ENCODE data around the gene MKRN2OS. TPM values are rescaled to one million over a fixed set of nuclear protein-coding genes. Genes with fewer than 3 reads are reported as not detected.

MKRN2OS gene
- total and polyA plus RNA-seq, 2 experiments from 2014 or later: 0.31 TPM; not detected in 1

DNA sequence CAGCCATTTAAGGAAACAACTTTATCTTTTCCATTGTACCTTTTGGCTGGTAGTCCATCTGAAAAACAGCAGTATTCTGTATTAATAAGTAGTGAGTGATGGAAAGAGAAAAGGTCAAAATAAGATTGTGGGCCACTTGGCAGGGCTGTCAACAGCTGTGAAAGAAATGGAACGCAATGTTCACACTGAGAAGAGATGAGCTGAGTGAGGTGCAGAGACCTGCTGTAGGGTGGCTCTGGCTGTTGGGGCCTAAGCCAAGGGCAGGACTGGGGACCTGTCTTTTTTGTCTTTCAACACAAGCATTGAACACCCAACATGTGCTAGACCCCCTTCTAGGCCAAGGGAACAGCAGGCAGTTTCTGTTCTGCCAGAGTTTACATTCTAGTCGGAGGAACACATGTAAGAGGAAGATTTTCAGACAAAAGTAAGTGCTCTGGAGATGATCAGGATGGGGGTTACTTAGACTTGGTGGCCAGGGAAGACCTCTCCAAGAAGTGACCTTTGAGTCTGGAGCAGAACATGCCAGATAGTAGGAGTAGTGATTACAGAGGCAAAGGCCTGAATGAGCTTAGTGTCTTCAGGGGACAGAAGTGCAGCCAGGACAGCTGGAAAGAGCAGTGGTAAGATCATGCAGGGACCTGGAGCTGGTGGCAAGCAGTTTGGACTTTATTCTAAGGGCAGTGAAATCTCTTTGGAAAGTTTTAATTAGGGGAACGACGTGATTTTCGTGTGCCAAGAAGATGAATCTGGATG, 31.4 kb downstream of the MKRN2OS start:
- Histone ChIP-seq H3K9me3 (ENCODE audit: low read depth) (no peaks in the 10 kb centered on the region), H3K27me3 (no peaks in the 10 kb centered on the region), H3K4me1 (ENCODE audit: low read depth) (peaks cover 26% of the 10 kb centered on the region), H3K36me3 (no peaks in the 10 kb centered on the region), H3K4me3 (no peak overlapping the region), H3K27ac (peak overlapping the region; percentile 71)
- DNase-seq (ENCODE audit: low read depth in 1 of 2, low spot score in 1 of 2): no peak
- TF ChIP-seq, protein P1, sequence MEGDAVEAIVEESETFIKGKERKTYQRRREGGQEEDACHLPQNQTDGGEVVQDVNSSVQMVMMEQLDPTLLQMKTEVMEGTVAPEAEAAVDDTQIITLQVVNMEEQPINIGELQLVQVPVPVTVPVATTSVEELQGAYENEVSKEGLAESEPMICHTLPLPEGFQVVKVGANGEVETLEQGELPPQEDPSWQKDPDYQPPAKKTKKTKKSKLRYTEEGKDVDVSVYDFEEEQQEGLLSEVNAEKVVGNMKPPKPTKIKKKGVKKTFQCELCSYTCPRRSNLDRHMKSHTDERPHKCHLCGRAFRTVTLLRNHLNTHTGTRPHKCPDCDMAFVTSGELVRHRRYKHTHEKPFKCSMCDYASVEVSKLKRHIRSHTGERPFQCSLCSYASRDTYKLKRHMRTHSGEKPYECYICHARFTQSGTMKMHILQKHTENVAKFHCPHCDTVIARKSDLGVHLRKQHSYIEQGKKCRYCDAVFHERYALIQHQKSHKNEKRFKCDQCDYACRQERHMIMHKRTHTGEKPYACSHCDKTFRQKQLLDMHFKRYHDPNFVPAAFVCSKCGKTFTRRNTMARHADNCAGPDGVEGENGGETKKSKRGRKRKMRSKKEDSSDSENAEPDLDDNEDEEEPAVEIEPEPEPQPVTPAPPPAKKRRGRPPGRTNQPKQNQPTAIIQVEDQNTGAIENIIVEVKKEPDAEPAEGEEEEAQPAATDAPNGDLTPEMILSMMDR (IDR thresholded peaks at IDR 0.05; ENCODE audit: low read depth, low read length): no peak

DNA sequence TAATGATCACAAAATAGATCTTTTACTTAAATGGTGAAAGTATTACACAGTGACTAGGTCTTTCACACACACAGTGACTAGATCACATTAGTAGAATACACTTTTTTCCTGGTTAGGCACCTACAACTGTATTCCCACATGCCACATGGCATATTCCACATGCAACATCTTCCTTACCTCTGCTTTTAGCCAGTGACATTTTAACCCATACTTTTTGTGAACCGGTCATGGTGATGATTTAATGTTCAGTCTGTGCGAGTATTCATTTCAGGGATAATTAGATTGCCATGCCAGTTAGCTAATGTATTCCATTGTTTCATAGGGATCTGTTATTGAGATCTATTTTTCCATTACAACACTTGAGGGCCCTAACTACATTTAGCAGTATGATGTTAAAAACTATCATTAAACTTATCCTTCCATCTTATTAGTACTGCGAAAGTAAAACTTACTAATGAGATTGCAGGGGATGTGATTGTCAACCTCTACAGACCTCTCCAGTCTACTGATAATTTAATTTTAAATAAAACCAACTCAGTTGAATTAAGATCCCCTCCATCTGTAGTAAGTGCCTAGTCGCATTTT, 32.7 kb downstream of the MKRN2OS start:
- H3K4me1 ChIP-seq (ENCODE audit: low read depth): peaks cover 15% of the 10 kb centered on the region
- TF ChIP-seq, protein P1 (IDR thresholded peaks at IDR 0.05; ENCODE audit: low read depth, low read length): no peak
- H3K27ac ChIP-seq: no peak overlapping the region
- no peaks in the 10 kb centered on the region for H3K36me3 ChIP-seq
- no peak for DNase-seq (ENCODE audit: low read depth in 1 of 2, low spot score in 1 of 2)
- no peak overlapping the region for H3K4me3 ChIP-seq
- H3K9me3 ChIP-seq (ENCODE audit: low read depth): no peaks in the 10 kb centered on the region
- H3K27me3 ChIP-seq: no peaks in the 10 kb centered on the region

DNA sequence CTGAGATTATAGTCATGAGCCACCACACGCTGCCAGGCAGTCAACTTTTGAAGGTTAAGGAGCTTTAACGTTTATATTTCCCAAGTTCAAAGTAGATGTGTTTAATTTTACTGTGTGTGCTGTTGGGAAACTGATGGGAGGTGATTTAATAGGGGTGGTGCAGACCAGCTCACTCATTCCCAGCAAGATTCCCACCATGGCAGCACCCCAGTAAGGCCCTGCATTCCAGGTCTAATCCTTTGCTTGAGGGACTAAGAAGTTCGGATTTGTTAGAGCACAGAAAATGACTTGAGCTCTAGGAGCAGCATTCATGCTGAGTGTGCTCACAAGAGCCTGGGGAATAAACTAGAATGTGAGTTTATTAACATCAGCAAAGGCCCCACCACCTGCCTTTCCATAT, 35.8 kb downstream of the MKRN2OS start:
- Histone ChIP-seq H3K36me3 (peaks cover 8% of the 10 kb centered on the region), H3K4me1 (ENCODE audit: low read depth) (peaks cover 8% of the 10 kb centered on the region), H3K4me3 (no peak overlapping the region), H3K9me3 (ENCODE audit: low read depth) (no peaks in the 10 kb centered on the region), H3K27ac (no peak overlapping the region), H3K27me3 (no peaks in the 10 kb centered on the region)
- no peak for DNase-seq (ENCODE audit: low read depth in 1 of 2, low spot score in 1 of 2)
- TF ChIP-seq, protein P1 (IDR thresholded peaks at IDR 0.05; ENCODE audit: low read depth, low read length): no peak

DNA sequence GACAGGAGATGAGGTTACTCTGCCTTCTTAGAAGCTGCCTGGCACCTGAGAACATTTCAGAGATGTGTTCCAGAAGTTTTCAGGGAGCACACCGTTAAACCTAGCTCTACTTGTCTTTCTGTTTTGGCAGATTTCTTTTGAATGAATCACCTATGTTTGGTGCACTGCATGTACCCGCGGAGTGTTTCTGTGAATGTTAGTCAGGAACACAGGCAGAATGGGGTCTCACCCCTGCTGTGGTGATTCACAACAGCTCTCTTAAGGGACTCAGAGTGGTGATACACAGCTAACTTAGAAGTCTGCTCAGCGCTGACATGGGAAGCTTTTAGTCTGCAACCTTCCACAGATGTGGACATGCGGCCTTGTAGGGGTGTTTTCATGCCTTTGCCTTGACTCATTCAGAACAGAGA, 37.0 kb downstream of the MKRN2OS start:
- Histone ChIP-seq H3K36me3 (peaks cover 19% of the 10 kb centered on the region), H3K27me3 (no peaks in the 10 kb centered on the region), H3K4me1 (ENCODE audit: low read depth) (no peaks in the 10 kb centered on the region), H3K4me3 (no peak overlapping the region), H3K27ac (peak overlapping the region; percentile 41), H3K9me3 (ENCODE audit: low read depth) (no peaks in the 10 kb centered on the region)
- peak in 1 of 2 donors; percentile 95 for DNase-seq (ENCODE audit: low read depth in 1 of 2, low spot score in 1 of 2)
- TF ChIP-seq, protein P1 (IDR thresholded peaks at IDR 0.05; ENCODE audit: low read depth, low read length): no peak

DNA sequence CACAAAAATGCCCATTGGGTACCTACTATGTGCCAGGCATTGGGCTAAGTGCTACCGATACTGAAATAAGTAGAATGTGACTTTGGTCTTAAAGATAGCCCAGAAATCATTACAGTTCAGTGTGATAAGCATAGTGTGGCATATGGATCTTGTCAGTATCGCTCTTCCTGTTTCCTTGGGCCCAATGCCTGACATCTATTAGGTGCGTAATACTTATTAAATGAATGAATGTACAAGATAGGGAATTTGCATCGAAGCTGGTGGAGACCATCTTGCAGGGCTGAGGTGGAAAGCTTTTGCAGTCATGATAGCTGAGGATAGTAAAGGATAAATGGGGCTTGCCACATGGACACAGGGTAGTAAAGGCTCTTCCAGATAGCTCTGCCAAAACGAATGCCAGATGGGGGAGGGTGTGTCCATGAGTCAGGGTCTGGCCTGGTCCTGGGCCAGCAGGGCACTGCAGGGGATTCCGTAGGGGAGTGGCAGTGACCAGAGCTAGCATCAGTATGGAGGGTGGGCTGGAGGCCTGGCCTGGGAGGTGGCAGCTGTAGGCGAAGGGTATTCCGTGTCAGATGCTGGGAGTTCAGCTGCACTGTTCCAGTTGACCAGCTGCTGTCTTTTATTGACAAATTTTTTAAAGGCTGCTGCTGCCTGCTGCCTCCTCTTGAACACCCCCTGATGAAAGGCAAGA, 37.6 kb downstream of the MKRN2OS start:
- H3K36me3 ChIP-seq: peaks cover 19% of the 10 kb centered on the region
- no peak overlapping the region for H3K4me3 ChIP-seq
- H3K4me1 ChIP-seq (ENCODE audit: low read depth): no peaks in the 10 kb centered on the region
- H3K27me3 ChIP-seq: no peaks in the 10 kb centered on the region
- DNase-seq (ENCODE audit: low read depth in 1 of 2, low spot score in 1 of 2): peak in 1 of 2 donors; percentile 57
- TF ChIP-seq, protein P1 (IDR thresholded peaks at IDR 0.05; ENCODE audit: low read depth, low read length): no peak
- H3K9me3 ChIP-seq (ENCODE audit: low read depth): no peaks in the 10 kb centered on the region
- H3K27ac ChIP-seq: peak overlapping the region; percentile 41

Data from cardiac muscle cell (in vitro differentiated cells and primary cell).